ENCODE data around the gene METTL5.

DNA sequence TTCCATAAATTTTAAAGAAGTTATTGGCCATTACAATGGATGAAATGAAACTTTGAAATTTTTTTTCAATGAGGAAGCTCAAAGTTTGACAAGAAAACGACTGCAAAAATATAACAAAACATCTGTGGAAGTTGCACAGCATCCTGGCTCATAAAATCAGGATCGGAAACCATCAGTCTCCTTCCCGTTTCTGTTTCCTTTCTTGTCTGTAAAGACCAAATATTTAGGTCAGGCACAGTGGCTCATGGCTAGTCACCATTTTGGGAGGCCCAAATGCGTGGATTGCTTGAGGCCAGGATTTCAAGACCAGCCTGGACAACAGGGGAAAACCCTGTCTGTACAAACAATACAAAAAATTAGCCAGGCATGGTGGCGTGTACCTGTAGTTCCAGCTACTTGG, 53.7 kb downstream of the METTL5 start:
- TF ChIP-seq, protein P1, sequence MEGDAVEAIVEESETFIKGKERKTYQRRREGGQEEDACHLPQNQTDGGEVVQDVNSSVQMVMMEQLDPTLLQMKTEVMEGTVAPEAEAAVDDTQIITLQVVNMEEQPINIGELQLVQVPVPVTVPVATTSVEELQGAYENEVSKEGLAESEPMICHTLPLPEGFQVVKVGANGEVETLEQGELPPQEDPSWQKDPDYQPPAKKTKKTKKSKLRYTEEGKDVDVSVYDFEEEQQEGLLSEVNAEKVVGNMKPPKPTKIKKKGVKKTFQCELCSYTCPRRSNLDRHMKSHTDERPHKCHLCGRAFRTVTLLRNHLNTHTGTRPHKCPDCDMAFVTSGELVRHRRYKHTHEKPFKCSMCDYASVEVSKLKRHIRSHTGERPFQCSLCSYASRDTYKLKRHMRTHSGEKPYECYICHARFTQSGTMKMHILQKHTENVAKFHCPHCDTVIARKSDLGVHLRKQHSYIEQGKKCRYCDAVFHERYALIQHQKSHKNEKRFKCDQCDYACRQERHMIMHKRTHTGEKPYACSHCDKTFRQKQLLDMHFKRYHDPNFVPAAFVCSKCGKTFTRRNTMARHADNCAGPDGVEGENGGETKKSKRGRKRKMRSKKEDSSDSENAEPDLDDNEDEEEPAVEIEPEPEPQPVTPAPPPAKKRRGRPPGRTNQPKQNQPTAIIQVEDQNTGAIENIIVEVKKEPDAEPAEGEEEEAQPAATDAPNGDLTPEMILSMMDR (IDR thresholded peaks at IDR 0.05; ENCODE audit: borderline replicate concordance, extremely low read depth, low read length, poor library complexity, severe bottlenecking): no peak
- TF ChIP-seq EZH2 (IDR thresholded peaks at IDR 0.05; ENCODE audit: borderline replicate concordance, low read depth, low read length, severe bottlenecking): no peak

All from DND-41 (cell line).